PC-9 (cell line): ENCODE data around the gene KCNMB2. TPM values are rescaled to one million over a fixed set of nuclear protein-coding genes. Genes with fewer than 3 reads are reported as not detected.
"Not testable (repeated sequence)": the region's sequence is repeated elsewhere in the genome, so short reads cannot be mapped to it uniquely, and the experiment has no call there.

Experiments
- BruUV-seq: library from RNA; stranded (reverse); fragments of 400-500 nt; replicated peaks from 2 replicates; lab custom pipeline; 2021; lab: Mats Ljungman, UMichigan
- CTCF ChIA-PET: fragments of 300-600 bp; sonication (Branson Sonifier 250); formaldehyde crosslinking; loops from one replicate; lab custom pipeline; 2022; ENCODE audit warnings: antibody characterized with exemption; lab: Charles Lee
- POLR2A ChIA-PET: fragments of 300-600 bp; sonication (Branson Sonifier 250); formaldehyde crosslinking; loops from one replicate; lab custom pipeline; 2022; ENCODE audit warnings: antibody characterized with exemption; ENCODE audit not compliant: unreplicated experiment; lab: Charles Lee
- DNase-seq, 2 experiments: peaks; one replicate each; pipeline versions ENCODE4 v3.0.0 to v3.0.0-alpha.2; 2015 to 2022; ENCODE audit warnings: mixed read lengths in 1 of 2
- H2AFZ ChIP-seq: fragments of 200-600 bp; sonication (generic); 2 replicates; pipeline ENCODE4 v1.8.1; 2017; ENCODE audit warnings: antibody characterized with exemption
- H3F3A ChIP-seq: fragments of 200-600 bp; sonication (generic); 2 replicates; pipeline ENCODE4 v1.8.1; 2017; ENCODE audit warnings: antibody characterized with exemption, mild to moderate bottlenecking, low read depth; ENCODE audit not compliant: insufficient read depth
- H3K27ac ChIP-seq: fragments of 200-600 bp; sonication (generic); 2 replicates; pipeline ENCODE4 v1.6.1; 2016; ENCODE audit warnings: mixed run types
- H3K27me3 ChIP-seq: fragments of 200-600 bp; sonication (generic); 2 replicates; pipeline ENCODE4 v1.6.1; 2016; ENCODE audit warnings: low read depth, mixed run types; ENCODE audit not compliant: insufficient read depth
- H3K36me3 ChIP-seq: fragments of 200-600 bp; sonication (generic); 2 replicates; pipeline ENCODE4 v1.6.1; 2016; ENCODE audit warnings: low read depth, mixed run types
- H3K4me1 ChIP-seq: fragments of 200-600 bp; sonication (generic); replicated peaks from 2 replicates; pipeline ENCODE4 v1.6.1; 2016; ENCODE audit warnings: mixed run types; ENCODE audit not compliant: insufficient read depth
- H3K4me2 ChIP-seq: fragments of 200-600 bp; sonication (generic); 2 replicates; pipeline ENCODE4 v1.6.1; 2017; ENCODE audit warnings: mixed run types
- H3K4me3 ChIP-seq: fragments of 200-600 bp; sonication (generic); 2 replicates; pipeline ENCODE4 v1.6.1; 2016; ENCODE audit warnings: mixed run types
- H3K79me2 ChIP-seq: fragments of 200-600 bp; sonication (generic); 2 replicates; pipeline ENCODE4 v1.6.1; 2017; ENCODE audit warnings: low read depth, mixed run types
- H3K9me2 ChIP-seq: fragments of 200-600 bp; sonication (generic); 2 replicates; pipeline ENCODE4 v1.8.1; 2017; ENCODE audit warnings: mild to moderate bottlenecking; ENCODE audit not compliant: insufficient read depth
- H3K9me3 ChIP-seq: fragments of 200-600 bp; sonication (generic); 2 replicates; pipeline ENCODE4 v1.8.1; 2016; ENCODE audit warnings: low read depth; ENCODE audit not compliant: insufficient read depth
- H4K20me1 ChIP-seq: fragments of 200-600 bp; sonication (generic); 2 replicates; pipeline ENCODE4 v1.8.1; 2017; ENCODE audit not compliant: insufficient read depth
- CTCF ChIP-seq: fragments of 200-600 bp; sonication (generic); conservative IDR thresholded peaks from 2 replicates; pipeline ENCODE4 v1.6.1; 2017; ENCODE audit warnings: mixed run types, antibody characterized with exemption, mild to moderate bottlenecking, moderate library complexity
- EZH2 ChIP-seq: fragments of 200-600 bp; sonication (generic); IDR thresholded peaks from 2 replicates; pipeline ENCODE4 v1.8.0; 2017; ENCODE audit warnings: antibody characterized with exemption, low read depth
- intact Hi-C: fragments of 100-400 bp; cut with micrococcal nuclease; formaldehyde crosslinking; loops from one replicate; pipeline ENCODE4 v1.10.0; 2022; ENCODE audit not compliant: unreplicated experiment
- total RNA-seq: library from RNA; stranded (reverse); gene quantifications from 2 replicates; pipeline ENCODE4 v1.2.3, GENCODE V29; 2021

KCNMB2 gene
- total RNA-seq, 1 experiment from 2014 or later, result not detected

GRCh38 chr3:178540184-178540583, 3.9 kb downstream of the KCNMB2 start:
- TF ChIP-seq EZH2 (no peak), CTCF (no peak)
- Histone ChIP-seq H2AFZ (no peak overlapping the region), H3F3A (no peaks in the 10 kb centered on the region), H3K4me3 (no peak overlapping the region), H3K4me1 (no peaks in the 10 kb centered on the region), H3K79me2 (no peaks in the 10 kb centered on the region), H3K9me2 (no peaks in the 10 kb centered on the region), H3K36me3 (no peaks in the 10 kb centered on the region), H3K27ac (no peak overlapping the region), H3K4me2 (no peak overlapping the region), H4K20me1 (no peaks in the 10 kb centered on the region), H3K9me3 (peaks cover 4% of the 10 kb centered on the region; the same call in 1 of the 2 replicates), H3K27me3 (no peaks in the 10 kb centered on the region)
- no TSS peak for BruUV-seq
- POLR2A ChIA-PET, result no interaction called here
- intact Hi-C loops, result no loop called here
- DNase-seq, result no peak
- CTCF ChIA-PET, result no interaction called here

- H2AFZ ChIP-seq, result no peak overlapping the region
- no peak for DNase-seq
- no peak overlapping the region for H3K4me3 ChIP-seq
- BruUV-seq, result no TSS peak
- no peaks in the 10 kb centered on the region for H3K27me3 ChIP-seq
- no peaks in the 10 kb centered on the region for H3F3A ChIP-seq
- H3K36me3 ChIP-seq, result no peaks in the 10 kb centered on the region
- no peaks in the 10 kb centered on the region for H3K79me2 ChIP-seq
- intact Hi-C loops, result no loop called here
- CTCF ChIA-PET, result no interaction called here
- no peak overlapping the region for H3K4me2 ChIP-seq
- POLR2A ChIA-PET, result no interaction called here
- peaks cover 4% of the 10 kb centered on the region; the same call in 1 of the 2 replicates for H3K9me3 ChIP-seq
- H4K20me1 ChIP-seq, result no peaks in the 10 kb centered on the region
- no peak overlapping the region for H3K27ac ChIP-seq
- TF ChIP-seq CTCF, result no peak
- no peak for TF ChIP-seq EZH2
- no peaks in the 10 kb centered on the region for H3K4me1 ChIP-seq
- H3K9me2 ChIP-seq, result no peaks in the 10 kb centered on the region
Measured at GRCh38 chr3:178545337-178545736, 9.1 kb downstream of the KCNMB2 start.

GRCh38 chr3:178546079-178546478, 9.8 kb downstream of the KCNMB2 start:
- no TSS peak for BruUV-seq
- H3K36me3 ChIP-seq, result no peaks in the 10 kb centered on the region
- H3K4me3 ChIP-seq, result no peak overlapping the region
- POLR2A ChIA-PET, result no interaction called here
- TF ChIP-seq CTCF, result no peak
- no peak for TF ChIP-seq EZH2
- 0 out of 2 replicates have a peak, but pooled peaks cover under 1% of the 10 kb centered on the region for H3K9me3 ChIP-seq
- H3K79me2 ChIP-seq, result no peaks in the 10 kb centered on the region
- H3K4me1 ChIP-seq, result no peaks in the 10 kb centered on the region
- intact Hi-C loops, result no loop called here
- H3F3A ChIP-seq, result no peaks in the 10 kb centered on the region
- H3K27me3 ChIP-seq, result no peaks in the 10 kb centered on the region
- H3K27ac ChIP-seq, result no peak overlapping the region
- H4K20me1 ChIP-seq, result no peaks in the 10 kb centered on the region
- H3K9me2 ChIP-seq, result no peaks in the 10 kb centered on the region
- no peak overlapping the region for H2AFZ ChIP-seq
- no peak overlapping the region for H3K4me2 ChIP-seq
- CTCF ChIA-PET, result no interaction called here
- DNase-seq, result no peak

- H3K4me2 ChIP-seq, H3K27me3 ChIP-seq, H3K4me3 ChIP-seq, H3K79me2 ChIP-seq, BruUV-seq, H3K9me2 ChIP-seq, H3K9me3 ChIP-seq, H3K36me3 ChIP-seq, H3F3A ChIP-seq, H4K20me1 ChIP-seq, H2AFZ ChIP-seq, DNase-seq, H3K4me1 ChIP-seq, intact Hi-C loops, H3K27ac ChIP-seq, POLR2A ChIA-PET, CTCF ChIA-PET: not testable (repeated sequence)
Measured at GRCh38 chr3:178549426-178549825, 13.2 kb downstream of the KCNMB2 start.
